Loucy (cell line): ENCODE measurements around the gene CBX5.
A peak's percentile ranks its signal among the peaks of the same experiment; 100 is the strongest.

Experiments used
- H2AFZ ChIP-seq: fragments of 200-600 bp; sonication (generic); 2 replicates; pipeline ENCODE4 v1.6.0; 2016; ENCODE audit warnings: antibody characterized with exemption, mild to moderate bottlenecking, low read length, moderate library complexity
- H3F3A ChIP-seq: fragments of 200-600 bp; 2 replicates; pipeline ENCODE4 v1.6.0; 2016; ENCODE audit warnings: antibody characterized with exemption, low read depth, mild to moderate bottlenecking
- H3K27me3 ChIP-seq: fragments of 200-600 bp; sonication (generic); 2 replicates; pipeline ENCODE4 v1.6.1; 2014; ENCODE audit warnings: low read length, mild to moderate bottlenecking; ENCODE audit not compliant: insufficient read depth, poor library complexity, severe bottlenecking
- H3K36me3 ChIP-seq: fragments of 200-600 bp; sonication (generic); 2 replicates; pipeline ENCODE4 v1.6.1; 2016; ENCODE audit warnings: low read length; ENCODE audit not compliant: insufficient read depth
- H3K4me1 ChIP-seq: fragments of 200-600 bp; sonication (generic); 2 replicates; pipeline ENCODE4 v1.5.1; 2014; ENCODE audit warnings: low read length, mild to moderate bottlenecking; ENCODE audit not compliant: insufficient read depth, poor library complexity, severe bottlenecking
- H3K4me2 ChIP-seq: fragments of 200-600 bp; sonication (generic); 2 replicates; pipeline ENCODE4 v1.6.0; 2014; ENCODE audit warnings: antibody characterized with exemption, low read length, low read depth, mild to moderate bottlenecking; ENCODE audit not compliant: poor library complexity, severe bottlenecking
- H3K4me3 ChIP-seq: fragments of 200-600 bp; sonication (generic); 2 replicates; pipeline ENCODE4 v1.5.1; 2014; ENCODE audit warnings: low read length, mild to moderate bottlenecking, mixed read lengths; ENCODE audit not compliant: poor library complexity, severe bottlenecking
- H3K79me2 ChIP-seq: fragments of 200-600 bp; sonication (generic); 2 replicates; pipeline ENCODE4 v1.6.1; 2014; ENCODE audit warnings: low read length; ENCODE audit not compliant: insufficient read depth
- H3K9ac ChIP-seq: fragments of 200-600 bp; sonication (generic); 2 replicates; pipeline ENCODE4 v1.6.0; 2014; ENCODE audit warnings: mild to moderate bottlenecking, low read depth, low read length, moderate library complexity; ENCODE audit not compliant: poor library complexity, severe bottlenecking
- H3K9me2 ChIP-seq: fragments of 200-600 bp; sonication (generic); replicated peaks from 2 replicates; pipeline ENCODE4 v1.6.1; 2016; ENCODE audit warnings: low read depth, low read length, mixed read lengths
- H3K9me3 ChIP-seq: fragments of 200-600 bp; sonication (generic); 2 replicates; pipeline ENCODE4 v1.6.1; 2014; ENCODE audit warnings: mild to moderate bottlenecking, antibody characterized with exemption, low read length, low read depth; ENCODE audit not compliant: insufficient read depth
- H4K20me1 ChIP-seq: fragments of 200-600 bp; sonication (generic); 2 replicates; pipeline ENCODE4 v1.6.0; 2014; ENCODE audit warnings: antibody characterized with exemption, low read length, mild to moderate bottlenecking; ENCODE audit not compliant: insufficient read depth, poor library complexity, severe bottlenecking
- CTCF ChIP-seq: fragments of 200-600 bp; sonication (generic); conservative IDR thresholded peaks from 2 replicates; pipeline ENCODE4 v1.5.1; 2014; ENCODE audit warnings: mild to moderate bottlenecking, antibody characterized with exemption, low read length
- EZH2phosphoT487 ChIP-seq: fragments of 200-600 bp; IDR thresholded peaks from 2 replicates; pipeline ENCODE4 v1.6.1; 2018; ENCODE audit warnings: antibody characterized with exemption, mild to moderate bottlenecking, moderate library complexity, borderline replicate concordance

The CBX5 gene

GRCh38 chr12:54249489-54249888, 30.4 kb downstream of the CBX5 start:
- no peaks in the 10 kb centered on the region for H3F3A ChIP-seq
- H3K79me2 ChIP-seq: no peaks in the 10 kb centered on the region
- no peaks in the 10 kb centered on the region for H3K9me3 ChIP-seq
- no peaks in the 10 kb centered on the region for H3K27me3 ChIP-seq
- peaks cover 65% of the 10 kb centered on the region; the same call in 1 of the 2 replicates for H3K36me3 ChIP-seq
- H4K20me1 ChIP-seq: no peaks in the 10 kb centered on the region
- no peak overlapping the region for H3K4me3 ChIP-seq
- H3K4me1 ChIP-seq: no peaks in the 10 kb centered on the region
- no peak overlapping the region for H2AFZ ChIP-seq
- no peak for TF ChIP-seq EZH2phosphoT487
- no peak for TF ChIP-seq CTCF
- no peaks in the 10 kb centered on the region for H3K9me2 ChIP-seq
- H3K4me2 ChIP-seq: no peak overlapping the region
- no peak overlapping the region for H3K9ac ChIP-seq

GRCh38 chr12:54246011-54246641, 33.8 kb downstream of the CBX5 start:
- Histone ChIP-seq H3K4me3 (no peak overlapping the region), H3K36me3 (peaks cover 53% of the 10 kb centered on the region; the same call in 1 of the 2 replicates), H3K9me2 (no peaks in the 10 kb centered on the region)

GRCh38 chr12:54240971-54241588, 38.8 kb downstream of the CBX5 start:
- Histone ChIP-seq H3K4me1 (no peaks in the 10 kb centered on the region), H3K4me3 (no peak overlapping the region), H3F3A (no peaks in the 10 kb centered on the region), H3K79me2 (no peaks in the 10 kb centered on the region), H3K27me3 (no peaks in the 10 kb centered on the region), H3K36me3 (peaks cover 43% of the 10 kb centered on the region; the same call in 1 of the 2 replicates), H3K9ac (peak overlapping the region; percentile 44), H3K9me3 (no peaks in the 10 kb centered on the region), H4K20me1 (no peaks in the 10 kb centered on the region), H3K9me2 (no peaks in the 10 kb centered on the region), H3K4me2 (no peak overlapping the region), H2AFZ (no peak overlapping the region)
- no peak for TF ChIP-seq EZH2phosphoT487
- no peak for TF ChIP-seq CTCF

More at GRCh38 chr12:54246011-54246641, 33.8 kb downstream of the CBX5 start:
- Histone ChIP-seq H3K9me3 (no peaks in the 10 kb centered on the region), H3K79me2 (no peaks in the 10 kb centered on the region), H3K9ac (no peak overlapping the region), H3K27me3 (no peaks in the 10 kb centered on the region), H3K4me1 (no peaks in the 10 kb centered on the region), H3F3A (no peaks in the 10 kb centered on the region), H3K4me2 (no peak overlapping the region), H4K20me1 (no peaks in the 10 kb centered on the region), H2AFZ (no peak overlapping the region)
- TF ChIP-seq CTCF (no peak), EZH2phosphoT487 (no peak)
